ENCODE data around the gene PPP1R27. TPM values are rescaled to one million over a fixed set of nuclear protein-coding genes. Genes with fewer than 3 reads are reported as not detected.

The PPP1R27 gene
- total and polyA plus RNA-seq, 7 experiments from 2014 or later = 0.13 TPM; not detected in 6

- H3K9me3 Mint-ChIP-seq = peaks cover 0 to 8% (median 0%) of the 10 kb centered on the region in 11 donors
Measured at GRCh38 chr17:81858170-81858966, 23.5 kb upstream of the PPP1R27 start.

GRCh38 chr17:81854974-81855774 lies 20.3 kb upstream of the PPP1R27 start:
- H3K9me3 ChIP-seq (ENCODE audit: control insufficient read depth in 2 of 3, low read length in 3 of 3) = no peaks in the 10 kb centered on the region
- H3K36me3 ChIP-seq (ENCODE audit: control insufficient read depth in 2 of 3, insufficient read depth in 3 of 3, low read length in 3 of 3) = peaks cover 13 to 62% (median 13%) of the 10 kb centered on the region in 3 experiments
- DNase-seq (no peak), ATAC-seq (peak; percentile 30)
- Mint-ChIP-seq H3K9me3 (no peaks in the 10 kb centered on the region), H3K27ac (no peak overlapping the region), H3K36me3 (peaks cover 0 to 31% (median 5%) of the 10 kb centered on the region in 5 donors), H3K4me3 (no peak overlapping the region), H3K27me3 (no peaks in the 10 kb centered on the region), H3K4me1 (peaks cover 7 to 32% (median 26%) of the 10 kb centered on the region in 7 donors)
- H3K27ac ChIP-seq (ENCODE audit: low read depth, low read length) = no peak overlapping the region
- H3K27me3 ChIP-seq (ENCODE audit: control insufficient read depth in 2 of 2, insufficient read depth in 2 of 2, low read length in 2 of 2) = no peaks in the 10 kb centered on the region
- peaks cover 11 to 17% of the 10 kb centered on the region in 2 donors for H3K4me1 ChIP-seq (ENCODE audit: control insufficient read depth in 2 of 2, insufficient read depth in 2 of 2, low read length in 2 of 2)
- H3K4me3 ChIP-seq (ENCODE audit: low read length) = no peak overlapping the region
- intact Hi-C loops (cut with micrococcal nuclease) = no loop called here
- ChIA-PET POLR2A (interaction anchor here (0.7 to 1.9 kb wide), 4 partner anchors 15 to 333 kb away, joined by 3 to 15 read pairs (median 4); partner anchors contain the start of genes ARHGDIA and DCXR), CTCF (interaction anchor here (0.6 kb wide), 1 partner anchor 760 kb away, joined by 5 read pairs; no protein-coding TSS in a partner anchor)

More at GRCh38 chr17:81858170-81858966, 23.5 kb upstream of the PPP1R27 start:
- Mint-ChIP-seq H3K27ac (peak overlapping the region in 2 of 9 donors; percentile 5 to 31), H3K27me3 (peaks cover 0 to 5% (median 0%) of the 10 kb centered on the region in 5 donors), H3K4me1 (peaks cover 15 to 47% (median 35%) of the 10 kb centered on the region in 7 donors), H3K36me3 (peaks cover 0 to 29% (median 5%) of the 10 kb centered on the region in 5 donors), H3K4me3 (peak overlapping the region; percentile 27 to 91 (median 88))
- Histone ChIP-seq H3K4me1 (ENCODE audit: control insufficient read depth in 2 of 2, insufficient read depth in 2 of 2, low read length in 2 of 2) (peaks cover 20 to 27% of the 10 kb centered on the region in 2 donors), H3K9me3 (ENCODE audit: control insufficient read depth in 2 of 3, low read length in 3 of 3) (no peaks in the 10 kb centered on the region), H3K4me3 (ENCODE audit: low read length) (no peak overlapping the region), H3K27ac (ENCODE audit: low read depth, low read length) (peak overlapping the region; percentile 86), H3K27me3 (ENCODE audit: control insufficient read depth in 2 of 2, insufficient read depth in 2 of 2, low read length in 2 of 2) (no peaks in the 10 kb centered on the region), H3K36me3 (ENCODE audit: control insufficient read depth in 2 of 3, insufficient read depth in 3 of 3, low read length in 3 of 3) (peaks cover 9 to 42% (median 9%) of the 10 kb centered on the region in 3 experiments)
- CTCF ChIA-PET = interaction anchor here (0.6 kb wide), 1 partner anchor 547 kb away, joined by 4 read pairs; no protein-coding TSS in a partner anchor
- ATAC-seq = no peak
- intact Hi-C loops (cut with micrococcal nuclease) = no loop called here
- DNase-seq = no peak
- POLR2A ChIA-PET = interaction anchor here (1.0 to 1.9 kb wide), 2 partner anchors 12 to 69 kb away, joined by 5 to 18 read pairs; partner anchors contain the start of genes ARHGDIA and MAFG

GRCh38 chr17:81852237-81852636 lies 17.4 kb upstream of the PPP1R27 start:
- no peaks in the 10 kb centered on the region for H3K9me3 Mint-ChIP-seq
- ChIA-PET CTCF (no interaction called here), POLR2A (interaction anchor here (2.5 kb wide), 1 partner anchor 19 kb away, joined by 7 read pairs; the partner anchor contains the start of gene MCRIP1)
- Histone ChIP-seq H3K9me3 (ENCODE audit: control insufficient read depth in 2 of 3, low read length in 3 of 3) (no peaks in the 10 kb centered on the region), H3K27me3 (ENCODE audit: control insufficient read depth in 2 of 2, insufficient read depth in 2 of 2, low read length in 2 of 2) (no peaks in the 10 kb centered on the region), H3K4me3 (ENCODE audit: low read length) (no peak overlapping the region), H3K36me3 (ENCODE audit: control insufficient read depth in 2 of 3, insufficient read depth in 3 of 3, low read length in 3 of 3) (peaks cover 7 to 62% (median 13%) of the 10 kb centered on the region in 3 experiments), H3K4me1 (ENCODE audit: control insufficient read depth in 2 of 2, insufficient read depth in 2 of 2, low read length in 2 of 2) (no peaks in the 10 kb centered on the region), H3K27ac (ENCODE audit: low read depth, low read length) (no peak overlapping the region)
- ATAC-seq (no peak), DNase-seq (no peak)
- no peak overlapping the region for H3K4me3 Mint-ChIP-seq
- intact Hi-C loops (cut with micrococcal nuclease) = no loop called here
- H3K27me3 Mint-ChIP-seq = no peaks in the 10 kb centered on the region
- peak overlapping the region in 1 of 9 donors; percentile 72 for H3K27ac Mint-ChIP-seq
- H3K36me3 Mint-ChIP-seq = peaks cover 0 to 21% (median 4%) of the 10 kb centered on the region in 5 donors
- peaks cover 0 to 13% (median 4%) of the 10 kb centered on the region in 7 donors for H3K4me1 Mint-ChIP-seq

GRCh38 chr17:81851423-81851822 lies 16.6 kb upstream of the PPP1R27 start:
- H3K27ac Mint-ChIP-seq = peak overlapping the region in 1 of 9 donors; percentile 72
- peaks cover 0 to 13% (median 4%) of the 10 kb centered on the region in 7 donors for H3K4me1 Mint-ChIP-seq
- intact Hi-C loops (cut with micrococcal nuclease) = no loop called here
- peaks cover 0 to 22% (median 4%) of the 10 kb centered on the region in 5 donors for H3K36me3 Mint-ChIP-seq
- Histone ChIP-seq H3K4me1 (ENCODE audit: control insufficient read depth in 2 of 2, insufficient read depth in 2 of 2, low read length in 2 of 2) (no peaks in the 10 kb centered on the region), H3K36me3 (ENCODE audit: control insufficient read depth in 2 of 3, insufficient read depth in 3 of 3, low read length in 3 of 3) (peaks cover 7 to 65% (median 13%) of the 10 kb centered on the region in 3 experiments), H3K4me3 (ENCODE audit: low read length) (no peak overlapping the region), H3K27ac (ENCODE audit: low read depth, low read length) (no peak overlapping the region), H3K27me3 (ENCODE audit: control insufficient read depth in 2 of 2, insufficient read depth in 2 of 2, low read length in 2 of 2) (no peaks in the 10 kb centered on the region), H3K9me3 (ENCODE audit: control insufficient read depth in 2 of 3, low read length in 3 of 3) (no peaks in the 10 kb centered on the region)
- POLR2A ChIA-PET = interaction anchor here (2.5 kb wide), 1 partner anchor 18 kb away, joined by 7 read pairs; the partner anchor contains the start of gene MCRIP1
- H3K9me3 Mint-ChIP-seq = no peaks in the 10 kb centered on the region
- no peak for ATAC-seq
- no peaks in the 10 kb centered on the region for H3K27me3 Mint-ChIP-seq
- H3K4me3 Mint-ChIP-seq = no peak overlapping the region
- no peak for DNase-seq
- CTCF ChIA-PET = no interaction called here

- no peak for ATAC-seq
- Histone ChIP-seq H3K27me3 (ENCODE audit: control insufficient read depth in 2 of 2, insufficient read depth in 2 of 2, low read length in 2 of 2) (no peaks in the 10 kb centered on the region), H3K9me3 (ENCODE audit: control insufficient read depth in 2 of 3, low read length in 3 of 3) (no peaks in the 10 kb centered on the region), H3K4me3 (ENCODE audit: low read length) (no peak overlapping the region), H3K36me3 (ENCODE audit: control insufficient read depth in 2 of 3, insufficient read depth in 3 of 3, low read length in 3 of 3) (peaks cover 5 to 69% (median 16%) of the 10 kb centered on the region in 3 experiments), H3K27ac (ENCODE audit: low read depth, low read length) (no peak overlapping the region), H3K4me1 (ENCODE audit: control insufficient read depth in 2 of 2, insufficient read depth in 2 of 2, low read length in 2 of 2) (no peaks in the 10 kb centered on the region)
- intact Hi-C loops (cut with micrococcal nuclease) = no loop called here
- Mint-ChIP-seq H3K27ac (no peak overlapping the region), H3K36me3 (peaks cover 0 to 28% (median 4%) of the 10 kb centered on the region in 5 donors), H3K27me3 (no peaks in the 10 kb centered on the region), H3K4me1 (peaks cover 0 to 11% (median 0%) of the 10 kb centered on the region in 7 donors), H3K4me3 (no peak overlapping the region), H3K9me3 (no peaks in the 10 kb centered on the region)
- DNase-seq = no peak
- POLR2A ChIA-PET = no interaction called here
- CTCF ChIA-PET = no interaction called here
Measured at GRCh38 chr17:81849457-81849856, 14.6 kb upstream of the PPP1R27 start.

Measured in naive thymus-derived CD4-positive, alpha-beta T cell (primary cell).